DOHH2 (cell line): ENCODE measurements around the gene LRMDA.

Source experiments
- CTCF ChIP-seq: fragments of 200-600 bp; sonication (generic); IDR thresholded peaks from one replicate; pipeline ENCODE4 v1.5.1; 2014; ENCODE audit warnings: antibody characterized with exemption, mild to moderate bottlenecking, low read depth, low read length; ENCODE audit not compliant: poor library complexity, severe bottlenecking
- EZH2phosphoT487 ChIP-seq: fragments of 200-600 bp; sonication (generic); IDR thresholded peaks from 2 replicates; pipeline ENCODE4 v1.6.1; 2017; ENCODE audit warnings: borderline replicate concordance, mild to moderate bottlenecking, antibody characterized with exemption, low read length, moderate library complexity, mixed read lengths

- TF ChIP-seq CTCF, result no peak
- TF ChIP-seq EZH2phosphoT487, result no peak
Measured at GRCh38 chr10:76399226-76399625, 967.8 kb downstream of the LRMDA start.
